Thyroid gland (tissue), 4 donors: ENCODE results near the gene VPS37C. TPM values are rescaled to one million over a fixed set of nuclear protein-coding genes. Genes with fewer than 3 reads are reported as not detected.
"Not testable (repeated sequence)": the region's sequence is repeated elsewhere in the genome, so short reads cannot be mapped to it uniquely, and the experiment has no call there.

Source experiments
- DNase-seq, 2 donors: peaks; one replicate each; pipeline ENCODE4 v3.0.0-alpha.2; 2019
- H3K27ac ChIP-seq, 3 donors: fragments of 200-600 bp; sonication (generic); 1 replicate in 2 of 3; 2 replicates in 1 of 3; pipeline ENCODE4 v1.5.1; 2016 to 2019; ENCODE audit warnings: mild to moderate bottlenecking in 1 of 3, moderate library complexity in 1 of 3
- H3K27me3 ChIP-seq: fragments of 200-600 bp; sonication (generic); one replicate; pipeline ENCODE4 v1.5.1; 2019
- H3K36me3 ChIP-seq, 2 donors: fragments of 200-600 bp; sonication (generic); one replicate each; pipeline ENCODE4 v1.5.1; 2016 to 2019
- H3K4me1 ChIP-seq, 2 donors: fragments of 200-600 bp; sonication (generic); one replicate each; pipeline ENCODE4 v1.5.1; 2017 to 2019
- H3K4me3 ChIP-seq, 3 donors: fragments of 200-600 bp; sonication (generic); replicated peaks in 1 of 3; 1 replicate in 2 of 3; 2 replicates in 1 of 3; pipeline ENCODE4 v1.5.1; 2016; ENCODE audit warnings: mild to moderate bottlenecking in 1 of 3
- H3K9me3 ChIP-seq: fragments of 200-600 bp; sonication (generic); one replicate; pipeline ENCODE4 v1.5.1; 2017
- CTCF ChIP-seq, 6 experiments: fragments of 200-600 bp in 3 of 6; fragments of 450-650 bp in 3 of 6; sonication (generic) in 3 of 6; IDR thresholded peaks; one replicate each; pipeline ENCODE4 v1.5.1; 2016 to 2019; ENCODE audit warnings: antibody characterized with exemption in 6 of 6, mild to moderate bottlenecking in 2 of 6, inconsistent platforms in 1 of 6, moderate library complexity in 1 of 6
- POLR2A ChIP-seq, 2 donors: fragments of 450-650 bp; IDR thresholded peaks; one replicate each; pipeline ENCODE4 v1.6.1; 2017; ENCODE audit warnings: antibody characterized with exemption in 2 of 2, mild to moderate bottlenecking in 2 of 2, moderate library complexity in 1 of 2
- WGBS, 2 donors: methylation state at CpG; one replicate each; pipeline ENCODE4 v1.1.5; 2017; 5-methylcytosine and 5-hydroxymethylcytosine counted together
- intact Hi-C: fragments of 100-400 bp; cut with DNase I; formaldehyde crosslinking; loops from one replicate; pipeline ENCODE4 v1.15.1; 2023
- total RNA-seq, 4 donors: library from RNA; depleted of rRNA; stranded (reverse); fragments of >200 nt; gene quantifications; one replicate each; pipeline ENCODE4 v1.2.3, GENCODE V29; 2016

The VPS37C gene
- total RNA-seq, 4 donors from 2014 or later, result 13.0 to 18.2 (median 15.9) TPM

DNA sequence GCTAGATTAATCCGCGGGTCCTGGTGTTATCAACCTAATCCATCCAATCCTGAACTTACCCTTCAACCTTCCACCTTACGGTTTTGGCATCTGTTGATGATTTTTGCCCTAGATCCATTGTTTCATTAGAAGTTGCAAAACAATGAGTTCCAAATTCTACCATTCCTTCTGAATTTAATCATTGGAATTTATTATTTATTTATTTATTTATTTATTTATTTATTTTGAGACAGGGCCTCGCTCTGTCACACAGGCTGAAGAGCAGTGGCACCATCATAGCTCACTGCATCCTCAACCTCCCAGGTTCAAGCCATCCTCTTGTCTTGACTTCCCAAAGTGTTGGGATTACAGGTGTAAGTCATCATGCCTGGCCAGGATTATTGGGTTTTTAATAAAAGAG lies 20.3 kb upstream of the VPS37C start:
- no peak for TF ChIP-seq CTCF (IDR thresholded peaks at IDR 0.05)
- TF ChIP-seq POLR2A (IDR thresholded peaks at IDR 0.05), result no peak
- WGBS, 2 donors, result 94 to 97% methylated on average over 4 of the region's 4 CpGs
- Histone ChIP-seq H3K27me3 (no peaks in the 10 kb centered on the region), H3K4me3 (no peak overlapping the region), H3K27ac (no peak overlapping the region), H3K36me3 (no peaks in the 10 kb centered on the region), H3K4me1 (no peaks in the 10 kb centered on the region), H3K9me3 (no peaks in the 10 kb centered on the region)
- intact Hi-C loops, result no loop called here
- no peak for DNase-seq

DNA sequence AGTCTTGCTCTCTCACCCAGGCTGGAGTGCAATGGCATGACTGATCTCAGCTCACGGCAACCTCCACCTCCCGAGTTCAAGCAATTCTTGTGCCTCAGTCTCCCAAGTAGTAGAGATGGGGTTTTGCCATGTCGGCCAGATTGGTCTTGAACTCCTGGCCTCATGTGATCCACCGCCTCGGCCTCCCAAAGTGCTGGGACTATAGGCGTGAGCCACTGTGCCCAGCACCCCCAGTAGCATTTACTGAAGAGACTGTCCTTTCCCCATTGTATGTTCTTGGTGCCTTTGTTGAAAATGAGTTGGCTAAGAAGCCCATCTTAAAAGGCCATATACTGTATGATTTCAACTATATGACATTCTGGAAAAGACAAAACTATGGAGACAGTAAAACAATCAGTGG lies 19.0 kb upstream of the VPS37C start:
- H3K4me1 ChIP-seq, H3K9me3 ChIP-seq, DNase-seq, H3K27ac ChIP-seq, H3K36me3 ChIP-seq, intact Hi-C loops, H3K27me3 ChIP-seq, H3K4me3 ChIP-seq: not testable (repeated sequence)
- 85 to 93% methylated on average over 6 of the region's 6 CpGs for WGBS, 2 donors

- no peak for DNase-seq
- Histone ChIP-seq H3K4me3 (no peak overlapping the region), H3K27me3 (no peaks in the 10 kb centered on the region), H3K27ac (no peak overlapping the region), H3K36me3 (no peaks in the 10 kb centered on the region), H3K4me1 (no peaks in the 10 kb centered on the region), H3K9me3 (no peaks in the 10 kb centered on the region)
- intact Hi-C loops, result no loop called here
- WGBS, 2 donors, result 54 to 60% methylated on average over 6 of the region's 6 CpGs
- no peak for TF ChIP-seq CTCF (IDR thresholded peaks at IDR 0.05)
- TF ChIP-seq POLR2A (IDR thresholded peaks at IDR 0.05), result no peak
Observed at GRCh38 chr11:61176446-61176845, 15.2 kb upstream of the VPS37C start.

- WGBS, 2 donors, result 77% methylated on average over 6 of the region's 6 CpGs
- H3K27me3 ChIP-seq, result no peaks in the 10 kb centered on the region
- H3K4me3 ChIP-seq, result no peak overlapping the region
- H3K36me3 ChIP-seq, result no peaks in the 10 kb centered on the region
- TF ChIP-seq CTCF (IDR thresholded peaks at IDR 0.05) (no peak), POLR2A (IDR thresholded peaks at IDR 0.05) (no peak)
- no peaks in the 10 kb centered on the region for H3K9me3 ChIP-seq
- no peak overlapping the region for H3K27ac ChIP-seq
- no peaks in the 10 kb centered on the region for H3K4me1 ChIP-seq
- intact Hi-C loops, result no loop called here
- DNase-seq, result no peak
Observed at GRCh38 chr11:61174949-61175348, 13.7 kb upstream of the VPS37C start.

DNA sequence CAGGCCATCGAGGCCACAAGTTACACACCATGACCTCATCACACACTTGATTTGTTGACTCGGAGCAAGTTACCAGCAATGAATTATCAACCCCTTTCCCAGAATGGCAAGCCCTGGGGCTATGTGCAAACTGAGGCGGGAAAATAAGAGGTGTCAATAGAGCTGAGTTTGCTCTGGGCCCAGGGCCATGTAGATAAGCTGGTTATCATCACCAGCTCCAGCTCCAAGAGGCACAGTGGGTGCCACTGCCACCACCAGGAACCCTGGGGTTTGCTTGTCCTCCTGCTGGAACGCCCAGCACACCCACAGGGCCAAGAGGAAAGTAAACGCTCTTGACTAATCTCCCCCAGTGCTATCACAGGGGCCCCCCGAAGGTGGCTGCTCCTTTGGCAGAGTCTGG lies 13.0 kb upstream of the VPS37C start:
- no peak for DNase-seq
- 67 to 83% methylated on average over 5 to 6 of the region's 6 CpGs for WGBS, 2 donors
- no peaks in the 10 kb centered on the region for H3K36me3 ChIP-seq
- H3K27me3 ChIP-seq, result no peaks in the 10 kb centered on the region
- no peaks in the 10 kb centered on the region for H3K9me3 ChIP-seq
- TF ChIP-seq CTCF (IDR thresholded peaks at IDR 0.05), result no peak
- no peak for TF ChIP-seq POLR2A (IDR thresholded peaks at IDR 0.05)
- H3K27ac ChIP-seq, result no peak overlapping the region
- no peaks in the 10 kb centered on the region for H3K4me1 ChIP-seq
- intact Hi-C loops, result no loop called here
- H3K4me3 ChIP-seq, result no peak overlapping the region

- Histone ChIP-seq H3K9me3 (no peaks in the 10 kb centered on the region), H3K27me3 (no peaks in the 10 kb centered on the region), H3K27ac (no peak overlapping the region), H3K36me3 (no peaks in the 10 kb centered on the region), H3K4me1 (no peaks in the 10 kb centered on the region), H3K4me3 (no peak overlapping the region)
- 87 to 90% methylated on average over 4 of the region's 4 CpGs for WGBS, 2 donors
- no peak for DNase-seq
- TF ChIP-seq CTCF (IDR thresholded peaks at IDR 0.05) (no peak), POLR2A (IDR thresholded peaks at IDR 0.05) (no peak)
- intact Hi-C loops, result no loop called here
Observed at GRCh38 chr11:61173456-61173855, 12.2 kb upstream of the VPS37C start.
